ENCODE measurements around the gene WHRN. TPM values are rescaled to one million over a fixed set of nuclear protein-coding genes. Genes with fewer than 3 reads are reported as not detected.

WHRN gene
- total and polyA plus RNA-seq, 9 of the 15 experiments (the other 6 are each of a cell fraction or from before 2014, with no cell fraction given) = 0.31 to 14.1 (median 3.0) TPM

DNA sequence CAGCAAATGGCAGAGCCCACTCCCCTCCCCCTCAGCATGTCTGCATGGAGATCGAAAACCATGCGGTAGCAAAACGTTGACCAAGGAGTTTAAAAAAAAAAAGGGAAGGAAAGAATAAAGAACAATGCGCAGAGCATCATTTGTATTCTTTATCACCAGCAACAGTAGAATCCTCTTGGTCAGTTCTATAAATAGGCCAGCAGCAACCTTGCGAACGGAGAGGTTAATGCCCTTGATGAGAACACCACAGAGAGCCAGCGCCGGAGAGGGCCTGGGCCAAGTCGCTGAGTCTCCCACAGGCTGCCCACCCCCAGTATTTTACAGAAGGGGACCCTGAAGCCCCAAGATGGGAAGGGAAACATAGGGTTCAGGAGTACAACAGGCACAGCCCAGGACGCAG is 22.7 kb downstream of the WHRN start:
- CTCF ChIA-PET (ENCODE audit: low intra/inter-chr PET ratio) = no interaction called here
- peaks cover 0 to 18% of the 10 kb centered on the region in 2 experiments; a peak in 3 of 5 replicates for H3K4me1 ChIP-seq (replicated peaks in 1 of 2; ENCODE audit: control insufficient read depth in 2 of 2, insufficient read depth in 2 of 2, low read length in 2 of 2)
- no peak overlapping the region for H3K9ac ChIP-seq (ENCODE audit: insufficient read depth in 1 of 2, low read depth in 2 of 2, low read length in 2 of 2)
- no TSS peak for BruUV-seq (replicated peaks)
- peaks cover 4% of the 10 kb centered on the region; the same call in 2 of the 3 replicates for H3K36me3 ChIP-seq (ENCODE audit: control insufficient read depth, insufficient read depth, low read length)
- intact Hi-C loops (cut with micrococcal nuclease) = no loop called here
- POLR2A ChIA-PET = interaction anchor here (0.6 kb wide), 1 partner anchor 48 kb away, joined by 3 read pairs; no protein-coding TSS in a partner anchor
- H3K4me3 ChIP-seq = no peak overlapping the region
- no peak for FAIRE-seq
- in situ Hi-C loops (cut with MboI) = no loop called here
- 23% methylated on average over 10 of the region's 10 CpGs for WGBS (ENCODE audit: insufficient coverage, low coverage, missing lambda C conversion rate)
- H3K9me1 ChIP-seq (ENCODE audit: control insufficient read depth, insufficient read depth, low read length) = no peaks in the 10 kb centered on the region
- H3K79me2 ChIP-seq (ENCODE audit: control insufficient read depth, insufficient read depth, low read length) = peaks cover 15% of the 10 kb centered on the region; the same call in 1 of the 3 replicates
- peaks cover 4% of the 10 kb centered on the region; the same call in 1 of the 2 replicates for H4K20me1 ChIP-seq (replicated peaks; ENCODE audit: control insufficient read depth, insufficient read depth, low read length)
- peak; percentile 12; the same call in 1 of the 3 replicates for ATAC-seq
- no peaks in the 10 kb centered on the region for H3K9me3 ChIP-seq (replicated peaks; ENCODE audit: control insufficient read depth, insufficient read depth, low read depth, low read length)
- H3K27ac ChIP-seq (ENCODE audit: extremely low read depth, low read depth, low read length) = no peak overlapping the region
- 0 out of 2 replicates have a peak, but pooled peaks have one; percentile 4 for TF ChIP-seq ZFX (CRISPR knock-in tag; IDR thresholded peaks at IDR 0.05)
- peak; percentile 76 for TF ChIP-seq MEF2A (IDR thresholded peaks at IDR 0.05; ENCODE audit: control insufficient read depth, low read depth, low read length)
- peak; percentile 79 for TF ChIP-seq MEF2D (tag; conservative IDR thresholded peaks at IDR 0.05; ENCODE audit: low read depth)
- TF ChIP-seq NFRKB (IDR thresholded peaks at IDR 0.05; ENCODE audit: low read depth) = no peak
- peak; percentile 64; the same call in 1 of the 2 replicates for TF ChIP-seq SOX6 (IDR thresholded peaks at IDR 0.05)
- no peak for TF ChIP-seq ZNF184 (CRISPR knock-in tag; IDR thresholded peaks at IDR 0.05)
- no peak overlapping the region for H2AFZ ChIP-seq (ENCODE audit: low read depth, low read length)
- H3K27me3 ChIP-seq (ENCODE audit: control insufficient read depth in 2 of 2, insufficient read depth in 2 of 2, low read length in 2 of 2) = no peaks in the 10 kb centered on the region
- DNase-seq (ENCODE audit: extremely low read depth in 1 of 4, low spot score in 3 of 4) = no peak
- H3K4me2 ChIP-seq (ENCODE audit: insufficient read depth, low read length) = no peak overlapping the region

DNA sequence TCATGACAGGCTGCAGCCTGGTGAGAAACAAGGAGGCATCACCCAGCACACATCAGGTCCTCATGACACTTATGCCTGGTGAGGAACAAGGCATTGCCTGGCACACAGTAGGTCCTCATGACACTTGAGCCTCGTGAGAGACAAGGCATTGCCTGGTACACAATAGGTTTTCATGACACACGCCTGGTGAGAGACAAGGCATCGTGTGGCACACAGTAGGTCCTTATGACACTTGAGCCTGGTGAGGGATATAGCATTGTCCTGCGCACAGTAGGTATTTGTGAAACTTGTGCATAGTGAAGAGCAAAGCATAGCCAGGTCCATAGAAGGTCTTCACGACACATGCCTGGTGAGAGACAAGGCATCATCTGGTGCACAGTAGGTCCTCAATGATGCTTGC is 23.5 kb downstream of the WHRN start:
- FAIRE-seq = no peak
- H3K79me2 ChIP-seq (ENCODE audit: control insufficient read depth, insufficient read depth, low read length) = peaks cover 13% of the 10 kb centered on the region; the same call in 1 of the 3 replicates
- no TSS peak for BruUV-seq (replicated peaks)
- DNase-seq (ENCODE audit: extremely low read depth in 1 of 4, low spot score in 3 of 4) = no peak
- H3K9me1 ChIP-seq (ENCODE audit: control insufficient read depth, insufficient read depth, low read length) = no peaks in the 10 kb centered on the region
- in situ Hi-C loops (cut with MboI) (no loop called here), intact Hi-C loops (cut with micrococcal nuclease) (no loop called here)
- no peak for ATAC-seq
- peaks cover 0 to 16% of the 10 kb centered on the region in 2 experiments; a peak in 3 of 5 replicates for H3K4me1 ChIP-seq (replicated peaks in 1 of 2; ENCODE audit: control insufficient read depth in 2 of 2, insufficient read depth in 2 of 2, low read length in 2 of 2)
- H3K9ac ChIP-seq (ENCODE audit: insufficient read depth in 1 of 2, low read depth in 2 of 2, low read length in 2 of 2) = no peak overlapping the region
- ChIA-PET POLR2A (no interaction called here), CTCF (ENCODE audit: low intra/inter-chr PET ratio) (no interaction called here)
- no peaks in the 10 kb centered on the region for H3K9me3 ChIP-seq (replicated peaks; ENCODE audit: control insufficient read depth, insufficient read depth, low read depth, low read length)
- no peak overlapping the region for H3K4me2 ChIP-seq (ENCODE audit: insufficient read depth, low read length)
- TF ChIP-seq BMI1 (IDR thresholded peaks at IDR 0.05; ENCODE audit: low read length) (no peak), ZKSCAN1 (IDR thresholded peaks at IDR 0.05; ENCODE audit: low read depth, low read length) (peak; percentile 99)
- TF ChIP-seq, protein P1, sequence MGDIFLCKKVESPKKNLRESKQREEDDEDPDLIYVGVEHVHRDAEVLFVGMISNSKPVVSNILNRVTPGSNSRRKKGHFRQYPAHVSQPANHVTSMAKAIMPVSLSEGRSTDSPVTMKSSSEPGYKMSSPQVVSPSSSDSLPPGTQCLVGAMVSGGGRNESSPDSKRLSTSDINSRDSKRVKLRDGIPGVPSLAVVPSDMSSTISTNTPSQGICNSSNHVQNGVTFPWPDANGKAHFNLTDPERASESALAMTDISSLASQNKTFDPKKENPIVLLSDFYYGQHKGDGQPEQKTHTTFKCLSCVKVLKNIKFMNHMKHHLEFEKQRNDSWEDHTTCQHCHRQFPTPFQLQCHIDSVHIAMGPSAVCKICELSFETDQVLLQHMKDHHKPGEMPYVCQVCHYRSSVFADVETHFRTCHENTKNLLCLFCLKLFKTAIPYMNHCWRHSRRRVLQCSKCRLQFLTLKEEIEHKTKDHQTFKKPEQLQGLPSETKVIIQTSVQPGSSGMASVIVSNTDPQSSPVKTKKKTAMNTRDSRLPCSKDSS (IDR thresholded peaks at IDR 0.05; ENCODE audit: low read depth, partially characterized antibody) = peak; percentile 23
- TF ChIP-seq, protein P2, sequence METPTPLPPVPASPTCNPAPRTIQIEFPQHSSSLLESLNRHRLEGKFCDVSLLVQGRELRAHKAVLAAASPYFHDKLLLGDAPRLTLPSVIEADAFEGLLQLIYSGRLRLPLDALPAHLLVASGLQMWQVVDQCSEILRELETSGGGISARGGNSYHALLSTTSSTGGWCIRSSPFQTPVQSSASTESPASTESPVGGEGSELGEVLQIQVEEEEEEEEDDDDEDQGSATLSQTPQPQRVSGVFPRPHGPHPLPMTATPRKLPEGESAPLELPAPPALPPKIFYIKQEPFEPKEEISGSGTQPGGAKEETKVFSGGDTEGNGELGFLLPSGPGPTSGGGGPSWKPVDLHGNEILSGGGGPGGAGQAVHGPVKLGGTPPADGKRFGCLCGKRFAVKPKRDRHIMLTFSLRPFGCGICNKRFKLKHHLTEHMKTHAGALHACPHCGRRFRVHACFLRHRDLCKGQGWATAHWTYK (CRISPR knock-in tag; IDR thresholded peaks at IDR 0.05) = no peak
- peaks cover 7% of the 10 kb centered on the region for H4K20me1 ChIP-seq (replicated peaks; ENCODE audit: control insufficient read depth, insufficient read depth, low read length)
- H3K27ac ChIP-seq (ENCODE audit: extremely low read depth, low read depth, low read length) = no peak overlapping the region
- H3K36me3 ChIP-seq (ENCODE audit: control insufficient read depth, insufficient read depth, low read length) = peaks cover 5% of the 10 kb centered on the region; the same call in 2 of the 3 replicates
- WGBS (ENCODE audit: insufficient coverage, low coverage, missing lambda C conversion rate) = 80% methylated on average over 5 of the region's 5 CpGs
- H2AFZ ChIP-seq (ENCODE audit: low read depth, low read length) = no peak overlapping the region
- H3K4me3 ChIP-seq = no peak overlapping the region
- H3K27me3 ChIP-seq (ENCODE audit: control insufficient read depth in 2 of 2, insufficient read depth in 2 of 2, low read length in 2 of 2) = no peaks in the 10 kb centered on the region

Measured in K562 (cell line).